Liver (tissue), 3 donors: ENCODE measurements around the gene DPM1.

Experiments used
- CTCF ChIP-seq: fragments of 150-350 bp; IDR thresholded peaks from 2 replicates; pipeline ENCODE4 v1.5.1; 2017; ENCODE audit warnings: improper control_type of control experiment, low read depth, low read length; ENCODE audit not compliant: missing input control
- HNF4A ChIP-seq, 2 donors: conservative IDR thresholded peaks; 2 replicates each; pipeline ENCODE4 v1.6.1; 2016; ENCODE audit warnings: antibody characterized with exemption in 2 of 2, mild to moderate bottlenecking in 2 of 2
- MAX ChIP-seq: IDR thresholded peaks from 2 replicates; pipeline ENCODE4 v1.6.1; 2016; ENCODE audit warnings: antibody characterized with exemption
- RAD21 ChIP-seq, 2 donors: IDR thresholded peaks; 2 replicates each; pipeline ENCODE4 v1.6.1; 2016; ENCODE audit warnings: antibody characterized with exemption in 2 of 2, mild to moderate bottlenecking in 2 of 2
- REST ChIP-seq: IDR thresholded peaks from 2 replicates; pipeline ENCODE4 v1.6.1; 2016; ENCODE audit warnings: antibody characterized with exemption, mild to moderate bottlenecking
- RXRA ChIP-seq, 2 donors: IDR thresholded peaks; 2 replicates each; pipeline ENCODE4 v1.6.1; 2017 to 2018; ENCODE audit warnings: antibody characterized with exemption in 2 of 2, mild to moderate bottlenecking in 1 of 2
- TAF1 ChIP-seq: conservative IDR thresholded peaks from 2 replicates; pipeline ENCODE4 v1.6.1; 2016; ENCODE audit warnings: antibody characterized with exemption, mild to moderate bottlenecking
- ZBTB33 ChIP-seq: IDR thresholded peaks from 2 replicates; pipeline ENCODE4 v1.6.1; 2016; ENCODE audit warnings: antibody characterized with exemption
- donor health status: healthy.
- donor health status: healthy.

GRCh38 chr20:50886184-50886790 lies 72.0 kb downstream of the DPM1 start:
- no peak for TF ChIP-seq CTCF
- no peak for TF ChIP-seq REST
- no peak for TF ChIP-seq TAF1
- no peak for TF ChIP-seq RXRA (IDR thresholded peaks at IDR 0.05)
- no peak for TF ChIP-seq HNF4A (conservative IDR thresholded peaks at IDR 0.05)
- TF ChIP-seq ZBTB33 = no peak
- no peak for TF ChIP-seq MAX
- TF ChIP-seq RAD21 (IDR thresholded peaks at IDR 0.05) = no peak
